Lung (tissue), 12 donors: Measurements from ENCODE around the gene ZNF365. TPM values are rescaled to one million over a fixed set of nuclear protein-coding genes. Genes with fewer than 3 reads are reported as not detected.

ENCODE experiments used
- ATAC-seq: fragments of 200-7000 bp; cut with Tn5 transposase; one replicate; pipeline ENCODE4 v1.9.1; 2020; ENCODE audit warnings: moderate number of reproducible peaks; ENCODE audit not compliant: insufficient read depth, low FRiP score
- DNase-seq, 3 donors: peaks; one replicate each; pipeline ENCODE4 v3.0.0-alpha.2; 2013 to 2017
- H3K27ac ChIP-seq, 2 donors: one replicate each; pipeline ENCODE4 v1.5.1; 2013; ENCODE audit warnings: mild to moderate bottlenecking in 2 of 2, moderate library complexity in 2 of 2, control low read depth in 1 of 2, inconsistent platforms in 1 of 2, low read depth in 1 of 2, low read length in 1 of 2
- H3K27me3 ChIP-seq, 3 donors: one replicate each; pipeline ENCODE4 v1.5.1; 2013; ENCODE audit warnings: low read length in 2 of 3; ENCODE audit not compliant: control insufficient read depth in 3 of 3, insufficient read depth in 3 of 3
- H3K36me3 ChIP-seq, 4 donors: one replicate each; pipeline ENCODE4 v1.5.1; 2013; ENCODE audit warnings: low read length in 4 of 4, mild to moderate bottlenecking in 1 of 4, moderate library complexity in 1 of 4; ENCODE audit not compliant: control insufficient read depth in 4 of 4, insufficient read depth in 4 of 4
- H3K4me1 ChIP-seq, 5 donors: one replicate each; pipeline ENCODE4 v1.5.1; 2013; ENCODE audit warnings: low read length in 5 of 5, mild to moderate bottlenecking in 2 of 5, moderate library complexity in 1 of 5; ENCODE audit not compliant: control insufficient read depth in 5 of 5, insufficient read depth in 5 of 5
- H3K4me3 ChIP-seq: one replicate; pipeline ENCODE4 v1.5.1; 2013; ENCODE audit warnings: mild to moderate bottlenecking, control low read depth, moderate library complexity
- H3K9ac ChIP-seq, 2 donors: one replicate each; pipeline ENCODE4 v1.5.1; 2013; ENCODE audit warnings: low read length in 2 of 2, control low read depth in 1 of 2; ENCODE audit not compliant: insufficient read depth in 1 of 2
- H3K9me3 ChIP-seq, 4 donors: one replicate each; pipeline ENCODE4 v1.5.1; 2013; ENCODE audit warnings: low read length in 3 of 4, mild to moderate bottlenecking in 1 of 4, moderate library complexity in 1 of 4; ENCODE audit not compliant: control insufficient read depth in 4 of 4, insufficient read depth in 3 of 4
- CTCF ChIP-seq: IDR thresholded peaks from 2 replicates; pipeline ENCODE4 v1.5.1; 2012; ENCODE audit warnings: mild to moderate bottlenecking; ENCODE audit errors: control extremely low read depth, extremely low read depth
- WGBS, 2 donors: extraction: QIAGEN DNeasy Blood & Tissue Kit; methylation state at CpG; one replicate each; pipeline ENCODE4 v1.1.7; 2013; 5-methylcytosine and 5-hydroxymethylcytosine counted together
- polyA plus RNA-seq, 2 donors: library from polyadenylated mRNA; stranded (reverse); fragments of 200-250 nt; gene quantifications; one replicate each; pipeline ENCODE4 v1.2.1, GENCODE V29; 2013
- total RNA-seq, 2 donors: library from RNA; depleted of rRNA in 1 of 2; stranded (reverse); fragments of >200 nt in 1 of 2; gene quantifications; one replicate each; pipeline ENCODE4 v1.2.1, GENCODE V29; 2014 to 2021
- donor health status: control.
- donor health status: control.
- donor health status: Bipolar disorder and iron deficiency.
- donor health status: healthy.
- donor health status: DM: yes; HTN: yes; CAD: no.

The ZNF365 gene
- total and polyA plus RNA-seq, 4 donors: 0.80 to 2.4 (median 1.2) TPM

DNA sequence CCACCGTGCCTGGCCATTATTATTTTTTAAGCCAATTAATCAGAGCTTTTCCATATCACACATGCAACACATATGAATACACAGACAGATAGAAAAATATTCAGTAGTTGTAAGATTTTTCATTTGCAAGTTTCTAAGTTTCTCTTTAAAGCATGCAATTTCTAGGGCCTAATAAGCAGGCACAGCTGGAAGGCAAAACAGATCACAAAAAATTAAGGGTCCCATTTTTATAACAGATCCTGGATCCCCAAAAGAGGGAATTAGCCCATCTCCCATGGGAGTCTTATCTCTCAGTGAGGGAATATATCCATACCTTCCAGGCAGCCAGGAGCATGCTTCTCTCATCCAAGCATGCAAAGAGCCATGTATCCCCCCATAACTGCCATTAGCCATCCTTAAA lies 31.2 kb upstream of the ZNF365 start:
- WGBS, 2 donors: 97% methylated on average over 1 of the region's 1 CpG
- H3K27me3 ChIP-seq: no peaks in the 10 kb centered on the region
- no peaks in the 10 kb centered on the region for H3K36me3 ChIP-seq
- no peak overlapping the region for H3K4me3 ChIP-seq
- no peaks in the 10 kb centered on the region for H3K4me1 ChIP-seq
- DNase-seq: no peak
- peaks cover 0 to 16% (median 9%) of the 10 kb centered on the region in 4 donors for H3K9me3 ChIP-seq
- H3K9ac ChIP-seq: no peak overlapping the region
- no peak overlapping the region for H3K27ac ChIP-seq
- ATAC-seq: no peak
- TF ChIP-seq CTCF: no peak

GRCh38 chr10:62348029-62348428 lies 26.1 kb upstream of the ZNF365 start:
- DNase-seq: no peak
- no peak for ATAC-seq
- Histone ChIP-seq H3K27ac (no peak overlapping the region), H3K36me3 (no peaks in the 10 kb centered on the region), H3K9ac (no peak overlapping the region), H3K4me1 (no peaks in the 10 kb centered on the region), H3K4me3 (no peak overlapping the region), H3K9me3 (peaks cover 0 to 16% (median 8%) of the 10 kb centered on the region in 4 donors), H3K27me3 (no peaks in the 10 kb centered on the region)
- no peak for TF ChIP-seq CTCF

DNA sequence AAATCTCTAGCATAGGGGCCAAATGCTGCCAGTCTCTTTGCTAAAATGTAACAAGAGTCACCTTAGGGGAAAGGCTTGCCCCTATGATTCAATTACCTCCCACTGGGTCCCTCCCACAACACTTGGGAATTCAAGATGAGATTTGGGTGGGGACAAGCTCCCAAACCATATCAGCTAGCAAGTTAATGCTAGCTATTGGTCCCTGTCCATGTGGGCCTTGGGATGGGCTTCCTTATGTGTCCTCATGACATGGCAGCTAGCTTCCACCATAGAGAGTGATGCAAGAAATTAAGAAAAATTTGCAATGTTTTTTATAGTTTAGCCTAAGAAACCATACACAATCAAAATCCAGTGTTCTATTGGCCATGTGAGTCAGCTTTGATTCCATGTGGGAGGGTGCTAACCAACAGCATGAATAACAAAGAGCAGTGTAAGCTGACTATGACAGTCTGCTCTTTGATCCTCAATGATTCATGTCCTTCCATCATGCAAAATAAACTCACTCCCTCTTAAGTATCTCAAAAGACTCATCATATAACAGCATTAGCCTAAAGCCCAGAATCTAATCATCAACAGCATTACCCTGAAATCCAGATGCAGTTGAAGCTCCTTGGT lies 21.7 kb upstream of the ZNF365 start:
- H3K36me3 ChIP-seq: no peaks in the 10 kb centered on the region
- TF ChIP-seq CTCF: no peak
- no peaks in the 10 kb centered on the region for H3K4me1 ChIP-seq
- peaks cover 0 to 17% (median 1%) of the 10 kb centered on the region in 4 donors for H3K9me3 ChIP-seq
- H3K27me3 ChIP-seq: no peaks in the 10 kb centered on the region
- no peak for ATAC-seq
- no peak for DNase-seq
- no peak overlapping the region for H3K9ac ChIP-seq
- H3K4me3 ChIP-seq: no peak overlapping the region
- no peak overlapping the region for H3K27ac ChIP-seq

- Histone ChIP-seq H3K4me1 (no peaks in the 10 kb centered on the region), H3K9me3 (peaks cover 0 to 14% (median 0%) of the 10 kb centered on the region in 4 donors), H3K36me3 (no peaks in the 10 kb centered on the region), H3K4me3 (no peak overlapping the region), H3K27ac (no peak overlapping the region), H3K27me3 (no peaks in the 10 kb centered on the region), H3K9ac (no peak overlapping the region)
- TF ChIP-seq CTCF: no peak
- DNase-seq (no peak), ATAC-seq (no peak)
- 50 to 84% methylated on average over 2 of the region's 2 CpGs for WGBS, 2 donors
Measured at GRCh38 chr10:62354916-62355315, 19.3 kb upstream of the ZNF365 start.
